Germinal center (tissue), 1 donor: Measurements from ENCODE around the gene NDFIP1.
"Not testable (repeated sequence)": the region's sequence is repeated elsewhere in the genome, so short reads cannot be mapped to it uniquely, and the experiment has no call there.

ENCODE experiments used
- DNase-seq: peaks from one replicate; pipeline ENCODE4 v3.0.0; 2012; ENCODE audit warnings: mixed read lengths, low spot score

NDFIP1 gene

GRCh38 chr5:142154449-142154841 is 45.9 kb downstream of the NDFIP1 start:
- DNase-seq = not testable (repeated sequence)

DNA sequence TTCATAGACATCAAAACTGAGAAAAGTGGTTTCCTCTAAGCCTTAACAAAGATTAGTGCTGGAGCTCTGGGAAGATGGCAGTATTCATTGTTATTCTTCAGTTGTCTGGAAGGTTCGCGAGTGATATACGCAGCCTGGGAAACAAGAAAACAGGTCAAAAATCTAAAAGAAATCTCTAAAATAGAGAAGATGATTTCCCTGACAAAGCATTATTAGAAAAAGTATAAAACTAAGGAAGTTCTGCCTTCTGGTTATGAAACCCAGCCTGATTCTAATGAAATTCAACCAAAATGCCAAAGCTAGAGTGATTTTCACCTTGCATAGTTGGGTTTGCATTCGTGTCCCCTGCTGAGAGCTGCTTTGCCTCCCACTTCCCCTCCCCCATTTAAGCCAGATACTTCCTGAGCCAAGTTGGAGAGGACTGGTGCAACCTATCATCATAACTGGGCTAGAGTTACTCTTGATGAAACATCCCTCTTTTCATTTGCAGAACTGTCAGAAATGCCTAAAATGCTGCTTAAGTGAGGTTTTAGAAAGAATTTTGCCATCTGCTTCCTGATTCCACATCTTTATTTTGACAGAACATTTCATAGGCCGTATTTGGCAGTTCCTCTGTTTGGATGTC is 48.4 kb downstream of the NDFIP1 start:
- DNase-seq = no peak

- no peak for DNase-seq
Measured at GRCh38 chr5:142159354-142159753, 50.8 kb downstream of the NDFIP1 start.

DNA sequence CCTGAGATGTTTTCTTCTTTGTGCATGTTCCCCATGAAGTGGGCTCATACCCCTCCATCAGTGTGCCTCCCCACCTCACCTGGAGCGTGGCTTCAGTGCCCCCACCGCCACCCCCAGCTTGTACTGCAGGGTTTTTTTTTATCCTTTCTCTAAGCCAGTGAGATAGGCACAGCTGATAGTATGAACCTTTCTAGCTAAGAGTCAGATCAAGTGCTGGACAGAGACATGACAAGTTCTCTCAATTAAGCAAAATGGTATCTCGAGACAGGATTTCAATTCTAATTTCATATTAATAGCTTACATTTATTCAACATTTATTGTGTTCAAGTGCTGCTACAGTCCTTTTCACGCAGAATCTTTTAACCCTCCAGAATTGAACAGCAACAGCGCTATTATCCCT is 55.7 kb downstream of the NDFIP1 start:
- DNase-seq = no peak

GRCh38 chr5:142166754-142167153 is 58.2 kb downstream of the NDFIP1 start:
- DNase-seq = no peak

GRCh38 chr5:142167458-142167857 is 58.9 kb downstream of the NDFIP1 start:
- no peak for DNase-seq

GRCh38 chr5:142168365-142168764 is 59.8 kb downstream of the NDFIP1 start:
- DNase-seq = no peak

- no peak for DNase-seq
Measured at GRCh38 chr5:142170254-142170953, 61.8 kb downstream of the NDFIP1 start.

- DNase-seq = no peak
Measured at GRCh38 chr5:142171270-142171669, 62.7 kb downstream of the NDFIP1 start.

DNA sequence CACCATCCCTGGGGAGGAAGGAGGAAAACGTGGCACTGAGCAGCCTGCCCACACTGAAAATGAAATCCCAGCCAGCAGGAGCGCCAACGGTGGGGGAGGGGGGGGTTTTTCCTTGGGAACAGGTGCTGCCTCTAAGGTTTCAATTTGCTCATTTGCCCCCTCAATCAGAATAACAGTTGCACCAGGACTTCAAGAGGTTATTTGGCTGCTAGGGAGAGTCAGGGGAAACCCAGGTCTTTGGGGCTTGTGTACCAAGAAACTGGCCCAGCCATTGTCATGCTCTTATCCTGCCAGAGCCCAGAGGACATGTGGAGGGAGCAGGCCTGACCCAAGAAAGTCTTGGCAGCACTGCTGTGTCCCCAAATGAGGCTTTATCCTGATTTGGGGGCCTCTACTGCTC is 66.5 kb downstream of the NDFIP1 start:
- no peak for DNase-seq

DNA sequence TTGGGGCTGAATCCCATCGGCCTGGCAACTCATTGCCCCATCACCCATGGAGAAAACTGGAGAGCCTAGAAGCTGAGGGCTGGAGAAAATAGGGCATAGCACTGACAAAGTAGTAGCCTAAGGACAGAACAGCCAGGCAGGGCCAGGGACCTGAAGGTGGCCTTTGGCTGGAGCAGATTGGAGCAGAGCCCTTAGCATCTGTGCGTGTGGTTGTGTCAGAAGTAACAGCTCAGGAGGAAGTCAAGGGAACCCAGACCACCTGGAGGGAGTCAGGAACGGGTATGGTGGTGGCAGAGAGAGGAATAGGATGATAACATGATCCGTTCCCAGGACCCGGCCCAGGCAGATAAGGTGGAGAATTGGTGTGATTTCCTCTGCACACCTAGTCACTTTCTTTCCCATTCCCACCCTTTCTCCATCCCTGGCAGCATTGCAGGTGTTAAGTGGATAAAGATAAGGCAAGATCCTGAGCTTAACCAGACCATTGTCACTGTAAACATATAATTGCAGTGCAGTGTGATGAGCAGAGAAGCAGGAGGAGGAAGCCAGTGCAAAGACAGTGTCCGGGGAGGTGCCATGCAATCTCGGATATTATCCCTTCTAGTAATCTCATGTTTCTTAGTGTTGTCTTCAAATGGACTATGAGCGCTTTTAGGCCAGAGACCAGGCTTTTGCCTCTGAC is 67.0 kb downstream of the NDFIP1 start:
- DNase-seq = no peak

GRCh38 chr5:142176255-142176654 is 67.7 kb downstream of the NDFIP1 start:
- DNase-seq = no peak

DNA sequence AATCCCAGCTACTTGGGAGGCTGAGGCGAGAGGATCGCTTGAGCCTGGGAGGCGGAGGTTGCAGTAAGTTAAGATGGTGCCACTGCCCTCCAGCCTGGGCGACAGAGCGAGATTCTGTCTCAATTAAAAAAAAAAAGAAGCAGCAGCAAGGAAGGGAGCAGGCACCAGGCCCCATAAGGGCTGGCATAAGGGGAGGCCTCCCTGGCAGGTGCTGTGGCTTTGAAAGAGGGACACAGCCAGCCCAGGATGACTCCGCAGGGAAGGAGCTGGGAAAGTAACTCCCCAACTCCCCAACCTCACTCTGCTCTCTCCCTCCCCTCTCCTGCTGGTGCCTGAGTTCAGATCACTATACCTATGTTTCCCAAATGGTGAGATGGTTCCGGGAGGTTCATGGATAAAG is 70.1 kb downstream of the NDFIP1 start:
- no peak for DNase-seq

DNA sequence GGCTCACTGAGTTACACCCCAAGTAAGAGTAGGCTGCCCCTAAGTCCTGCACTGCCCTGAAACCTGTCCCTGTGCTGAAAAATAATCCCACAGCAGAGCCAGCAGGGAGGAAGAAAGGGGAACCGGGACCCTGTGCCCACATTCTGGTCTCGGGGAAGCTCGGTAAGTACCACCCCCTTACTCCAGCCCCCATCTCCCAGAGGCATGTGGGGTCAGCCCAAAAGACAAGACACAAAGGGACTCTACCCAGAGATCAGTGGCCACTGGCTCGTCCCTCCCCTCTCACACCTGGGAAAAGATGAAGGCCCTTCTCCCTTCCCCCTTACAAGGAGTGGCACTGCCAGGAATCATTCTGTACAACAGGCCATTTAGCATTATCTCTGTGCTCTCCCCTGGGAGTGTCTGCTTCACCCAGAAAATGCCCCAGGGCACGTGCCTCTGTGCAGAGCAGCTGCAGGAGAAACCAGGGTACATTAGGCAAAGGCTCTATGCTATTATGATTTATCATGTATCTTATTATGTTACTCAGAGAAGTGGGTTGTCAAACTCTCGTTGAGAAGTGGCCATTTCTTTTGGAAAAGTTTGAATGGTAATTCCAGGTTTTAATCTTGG is 71.3 kb downstream of the NDFIP1 start:
- DNase-seq = no peak

- no peak for DNase-seq
Measured at GRCh38 chr5:142181096-142181495, 72.5 kb downstream of the NDFIP1 start.

GRCh38 chr5:142181547-142182163 is 73.1 kb downstream of the NDFIP1 start:
- no peak for DNase-seq

DNA sequence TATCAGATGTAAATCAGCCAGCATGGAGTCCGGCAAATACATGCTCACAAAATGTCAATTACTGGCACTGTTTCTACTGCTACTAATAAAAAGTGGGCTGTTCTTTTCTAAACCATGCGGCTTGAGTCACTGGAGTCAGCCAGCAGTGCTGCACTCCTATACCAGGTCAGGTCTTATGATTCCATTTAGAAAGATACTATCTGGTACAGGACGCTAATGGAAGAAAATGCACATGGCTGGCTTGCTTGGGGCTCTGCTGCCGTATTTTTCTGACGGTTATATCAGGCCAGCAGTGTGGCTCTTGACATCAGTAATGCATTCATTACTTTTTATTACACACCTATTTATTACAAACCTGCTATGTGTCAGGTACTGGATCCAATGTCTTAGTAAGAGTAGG is 74.3 kb downstream of the NDFIP1 start:
- no peak for DNase-seq

DNA sequence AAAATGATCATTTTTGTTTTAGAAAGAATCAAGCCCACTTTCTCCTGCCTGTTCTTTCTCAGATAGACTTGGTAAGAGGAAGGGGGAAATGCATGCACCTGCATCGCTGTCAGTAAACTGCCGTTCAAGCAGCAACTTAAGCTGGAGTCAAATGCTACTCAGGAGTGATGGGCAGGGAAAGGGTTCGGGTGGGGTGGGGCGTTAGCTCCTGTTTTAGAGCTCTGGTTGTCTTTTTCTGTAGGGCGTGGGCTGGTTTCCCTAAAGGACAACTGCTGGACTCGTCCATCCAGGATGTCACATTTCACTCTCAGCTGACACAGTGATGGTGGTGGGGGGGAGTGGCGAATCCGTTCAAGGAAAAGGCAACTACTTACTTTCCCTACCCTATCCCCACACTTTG is 75.0 kb downstream of the NDFIP1 start:
- no peak for DNase-seq

- no peak for DNase-seq
Measured at GRCh38 chr5:142184988-142185387, 76.4 kb downstream of the NDFIP1 start.

DNA sequence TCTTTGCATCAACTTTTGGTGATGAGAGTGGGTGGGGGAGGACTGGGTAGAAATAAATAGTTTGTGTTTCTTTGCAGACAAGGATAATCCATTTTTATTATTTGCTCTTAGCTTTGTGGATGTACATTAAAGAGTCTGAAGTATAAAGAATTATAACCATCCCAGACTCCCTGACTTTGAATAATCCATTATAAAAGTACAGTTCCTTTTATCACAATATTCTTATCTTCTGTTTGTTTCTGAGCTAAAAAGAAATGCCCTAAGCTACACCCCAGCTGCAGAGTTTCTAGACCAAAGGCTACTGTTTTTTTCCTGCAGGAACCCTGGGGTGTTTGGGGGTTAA is 77.9 kb downstream of the NDFIP1 start:
- no peak for DNase-seq

DNA sequence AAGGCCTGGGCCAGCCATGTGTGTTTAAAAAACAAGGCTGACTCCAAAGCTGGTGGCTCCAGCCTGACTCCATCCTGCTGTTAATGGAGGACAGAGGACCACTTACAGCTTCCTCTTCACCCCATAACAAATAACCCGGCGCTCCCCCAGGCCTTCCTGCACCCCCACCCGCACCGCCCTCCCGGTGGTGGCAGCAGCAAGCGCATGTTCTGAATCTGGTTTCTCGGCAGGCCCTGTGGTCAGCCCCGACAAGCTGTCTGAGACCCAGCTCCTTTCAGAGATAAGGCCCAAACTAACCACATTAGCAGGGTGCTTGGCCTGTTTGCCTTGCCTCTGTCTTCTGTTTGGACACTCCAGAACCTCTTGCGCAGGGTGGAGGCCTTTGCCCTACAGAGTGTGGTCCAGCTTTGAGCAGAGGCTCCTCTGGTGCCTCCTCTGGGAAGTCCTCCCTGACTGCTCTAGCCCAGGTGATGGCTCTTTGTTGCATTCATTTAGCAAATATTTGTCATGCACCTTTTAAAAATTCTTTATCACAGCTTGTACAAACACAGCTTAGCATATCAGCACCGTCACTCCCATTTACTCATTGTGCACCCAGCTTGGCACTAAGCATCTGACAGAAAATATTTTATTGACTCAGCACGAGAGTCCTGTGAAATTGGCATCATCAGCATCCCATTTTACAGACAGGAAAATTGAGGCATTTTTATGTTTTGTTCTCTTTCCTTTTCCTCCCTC is 78.4 kb downstream of the NDFIP1 start:
- DNase-seq = no peak

DNA sequence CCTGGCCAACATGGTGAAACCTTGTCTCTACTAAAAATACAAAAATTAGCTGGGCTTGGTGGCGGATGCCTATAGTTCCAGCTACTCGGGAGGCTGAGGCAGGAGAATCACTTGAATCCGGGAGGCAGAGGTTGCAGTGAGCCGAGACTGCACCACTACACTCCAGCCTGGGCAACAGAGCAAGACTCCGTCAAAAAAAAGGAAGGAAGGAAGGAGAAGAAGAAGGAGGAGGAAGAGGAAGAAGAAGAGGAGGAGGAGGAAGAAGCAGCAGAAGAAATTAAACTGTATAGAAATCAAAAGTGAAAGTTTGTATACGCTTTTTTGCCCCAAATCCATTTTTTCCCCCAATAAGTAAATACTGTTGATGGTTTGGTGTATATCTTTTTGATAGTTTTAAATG is 80.1 kb downstream of the NDFIP1 start:
- DNase-seq = not testable (repeated sequence)
